Cardiac septum (tissue), 1 donor: ENCODE data around the gene CACNA2D1. TPM values are rescaled to one million over a fixed set of nuclear protein-coding genes. Genes with fewer than 3 reads are reported as not detected.

Source experiments
- DNase-seq: peaks from one replicate; pipeline ENCODE4 v3.0.0-alpha.2; 2020; ENCODE audit warnings: low spot score
- intact Hi-C: fragments of 100-400 bp; cut with DNase I; formaldehyde crosslinking; loops from one replicate; pipeline ENCODE4 v1.14.0; 2022
- long read RNA-seq: library from polyadenylated mRNA; unstranded; transcript quantifications from one replicate; pipeline ENCODE4 v2.0.0, GENCODE V29; 2021
- total RNA-seq: library from RNA; stranded (reverse); fragmentation: NEBNext Ultra II Directional; extraction: Animal tissue kit (Norgen Biotek cat#: 25700); gene quantifications from one replicate; pipeline ENCODE4 v1.2.1, GENCODE V29; 2021
- donor health status: DM: no; HTN: no; CAD: no.

CACNA2D1 gene
- total RNA-seq: 87.3 TPM
- long read RNA-seq, partial matches to known transcripts: 14 of 55 reads
- long read RNA-seq, other reads (novel, unspliced or antisense): 41 of 55 reads

GRCh38 chr7:82443547-82444219, at the start of gene CACNA2D1:
Gene CACNA2D1 (minus strand): TSS chr7:82443777.
- intact Hi-C loops: loop anchor here (10.0 kb wide), 2 partner anchors 131 to 209 kb away; no protein-coding TSS in a partner anchor

GRCh38 chr7:82481499-82482097, 38.0 kb upstream of the CACNA2D1 start:
- intact Hi-C loops: loop anchor here (2.0 to 10.0 kb wide), 2 partner anchors 247 to 437 kb away; no protein-coding TSS in a partner anchor
- DNase-seq: no peak

More at GRCh38 chr7:82443547-82444219, at the start of gene CACNA2D1:
- peak; percentile 89 for DNase-seq

DNA sequence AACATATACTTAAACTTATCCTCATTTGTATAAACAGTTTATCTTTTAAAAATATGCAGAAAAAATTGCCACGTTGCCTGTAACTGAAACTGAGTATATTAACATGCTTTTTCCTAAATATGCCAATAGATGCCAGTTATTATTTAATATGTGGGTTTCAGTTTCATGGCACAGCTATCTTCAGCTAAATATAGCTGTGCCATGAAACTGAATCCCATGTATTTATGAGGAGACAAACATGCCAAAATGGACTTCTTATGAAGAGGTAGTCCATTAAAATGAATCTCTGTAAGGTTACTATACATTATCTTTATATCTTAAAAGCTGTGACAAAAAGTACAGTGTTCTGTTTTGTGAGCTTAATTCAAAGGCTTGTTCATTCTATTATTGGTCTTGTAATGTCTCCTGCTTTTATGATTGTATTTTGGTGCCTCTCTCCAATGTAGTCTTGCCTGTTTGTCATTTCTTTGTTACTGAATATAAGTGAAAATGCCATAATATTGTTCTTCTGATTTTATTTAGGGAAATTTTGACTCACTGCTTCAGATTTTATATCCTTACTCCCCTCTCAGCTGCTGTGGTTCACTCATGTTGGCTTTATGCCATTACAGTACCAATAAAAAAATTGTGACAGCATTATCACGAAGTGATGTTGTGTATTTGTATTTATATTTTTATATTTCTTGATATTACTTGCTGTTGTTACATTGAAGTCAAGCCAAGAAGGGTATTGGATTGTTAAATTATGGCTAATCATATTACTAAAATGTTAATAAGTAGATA, 34.3 kb upstream of the CACNA2D1 start:
- DNase-seq: no peak
- intact Hi-C loops: no loop called here

DNA sequence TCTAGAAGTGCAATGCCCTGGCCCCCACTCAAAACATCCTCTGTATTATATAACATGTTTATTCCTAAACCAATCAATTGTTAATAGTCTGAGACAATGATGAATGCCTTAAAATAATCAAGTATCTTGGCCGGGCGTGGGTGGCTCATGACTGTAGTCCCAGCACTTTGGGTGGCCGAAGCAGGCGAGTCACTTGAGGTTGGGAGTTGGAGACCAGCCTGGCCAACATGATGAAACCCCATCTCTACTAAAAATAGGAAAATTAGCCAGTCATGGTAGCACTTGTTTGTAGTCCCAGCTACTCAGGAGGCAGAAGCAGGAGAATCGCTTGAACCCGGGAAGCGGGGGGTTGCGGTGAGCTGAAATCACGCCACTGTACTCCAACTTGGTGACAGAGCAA, 29.4 kb upstream of the CACNA2D1 start:
- intact Hi-C loops: no loop called here
- DNase-seq: no peak

DNA sequence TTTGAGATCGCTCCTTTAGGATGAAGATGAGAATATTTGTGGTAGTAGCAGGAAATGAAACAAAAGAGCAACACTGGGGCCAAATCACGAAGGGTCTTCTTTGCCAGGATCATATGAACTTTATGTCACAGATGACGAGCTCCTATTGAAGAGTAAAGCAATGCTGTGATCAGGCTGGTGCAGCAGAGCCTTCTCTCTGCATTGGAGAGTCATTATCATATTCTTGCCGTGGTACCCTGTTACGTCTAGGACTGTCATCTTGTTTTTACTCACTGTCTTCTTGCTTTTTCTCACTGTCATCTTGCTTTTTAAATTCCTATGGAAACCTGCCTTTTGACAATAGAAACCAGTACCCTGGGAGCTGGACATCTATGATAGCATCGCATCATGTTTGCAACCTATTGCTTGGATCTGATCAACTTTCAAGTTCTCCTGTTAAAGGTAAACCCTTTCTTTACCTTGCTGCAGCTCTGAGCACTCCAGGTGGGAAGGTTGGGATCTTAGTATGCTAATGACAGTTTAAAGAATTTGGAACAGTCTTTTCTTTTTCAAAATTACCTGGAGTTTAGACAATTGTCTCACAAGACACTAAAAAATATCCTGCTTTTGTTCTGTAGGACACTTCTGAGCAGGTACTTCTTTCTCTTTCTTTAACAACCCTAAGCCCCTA, 27.9 kb upstream of the CACNA2D1 start:
- no peak for DNase-seq
- intact Hi-C loops: no loop called here

DNA sequence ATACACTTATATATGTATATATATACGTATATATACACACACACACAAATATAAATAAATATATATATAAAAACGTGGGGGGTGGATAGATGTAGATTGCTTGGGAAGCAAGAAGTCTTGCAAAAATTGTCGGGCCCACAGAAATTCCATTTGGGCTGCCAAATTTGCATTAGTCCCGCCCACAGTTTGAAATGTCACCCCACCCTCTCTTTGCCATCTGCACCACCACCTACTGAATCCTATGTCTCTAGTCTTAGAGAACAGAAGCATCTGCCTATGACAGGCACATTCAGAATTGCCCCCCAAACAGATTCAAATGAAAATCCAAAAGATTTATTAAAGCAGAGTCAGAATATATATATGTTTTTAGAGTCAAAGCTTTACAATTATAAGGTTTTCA, 25.6 kb upstream of the CACNA2D1 start:
- DNase-seq: no peak
- intact Hi-C loops: no loop called here

DNA sequence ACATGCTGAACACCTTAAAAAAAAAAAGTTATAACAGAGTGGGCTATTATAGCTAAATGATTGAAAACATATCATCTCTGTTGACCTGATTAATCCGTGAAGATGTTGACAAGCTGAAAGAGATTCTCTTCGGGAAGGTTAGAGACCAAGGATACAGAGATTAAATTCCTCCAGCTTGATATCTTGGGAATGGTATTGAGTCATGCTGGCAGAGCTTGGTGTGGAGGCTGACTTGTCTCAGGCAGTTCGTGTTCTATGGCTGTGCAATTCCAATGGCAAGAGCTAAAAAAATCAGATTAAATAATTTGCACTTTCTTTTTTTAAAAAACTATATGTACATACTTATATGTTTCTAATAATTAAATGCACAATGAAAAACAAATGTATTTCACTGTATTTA, 24.9 kb upstream of the CACNA2D1 start:
- intact Hi-C loops: no loop called here
- no peak for DNase-seq

GRCh38 chr7:82467020-82467419, 23.4 kb upstream of the CACNA2D1 start:
- no peak for DNase-seq
- intact Hi-C loops: no loop called here

- no peak for DNase-seq
- intact Hi-C loops: no loop called here
Observed at GRCh38 chr7:82464372-82464771, 20.8 kb upstream of the CACNA2D1 start.

DNA sequence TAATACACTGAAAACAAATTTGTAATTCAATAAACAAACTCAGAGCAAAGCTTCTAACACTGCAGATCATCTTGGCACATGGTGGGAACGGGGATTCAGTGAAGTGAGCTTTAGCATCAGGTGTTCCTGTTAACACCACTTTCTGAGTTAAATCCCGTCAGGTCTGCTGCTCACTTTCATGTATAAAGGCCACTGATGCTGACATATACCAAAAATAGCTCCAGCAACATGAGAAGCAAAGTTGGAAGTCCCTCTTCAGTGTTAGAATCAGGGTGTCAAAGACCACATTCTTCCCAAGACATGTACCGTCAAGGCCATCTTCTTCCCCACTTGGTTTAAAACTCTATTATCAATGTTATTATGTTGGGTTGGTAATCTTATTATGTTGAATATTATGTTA, 11.7 kb upstream of the CACNA2D1 start:
- DNase-seq: no peak
- intact Hi-C loops: no loop called here

- no peak for DNase-seq
- intact Hi-C loops: no loop called here
Observed at GRCh38 chr7:82450759-82451158, 7.2 kb upstream of the CACNA2D1 start.

GRCh38 chr7:82449910-82450309, 6.3 kb upstream of the CACNA2D1 start:
- no peak for DNase-seq
- intact Hi-C loops: loop anchor here (10.0 kb wide), 2 partner anchors 125 to 215 kb away; no protein-coding TSS in a partner anchor

DNA sequence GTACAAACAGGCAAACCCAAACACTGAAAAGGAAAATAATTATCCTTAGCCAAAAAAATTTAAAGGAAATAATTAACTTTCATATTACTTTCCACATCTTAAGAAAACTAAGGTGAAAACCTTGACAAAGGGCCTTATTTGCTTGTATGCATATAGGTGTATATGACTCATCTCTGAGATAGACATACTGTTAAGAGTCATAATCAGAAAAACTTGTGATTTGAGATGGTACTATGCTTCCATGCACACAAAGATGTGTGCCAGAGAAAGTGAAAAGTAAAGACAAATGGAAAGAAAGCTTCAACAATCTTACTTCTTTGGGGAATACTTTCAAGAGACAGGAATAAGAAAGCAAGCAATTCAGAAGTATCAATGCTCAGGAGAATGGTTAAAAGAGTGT, 3.3 kb upstream of the CACNA2D1 start:
- intact Hi-C loops: loop anchor here (10.0 kb wide), 2 partner anchors 128 to 212 kb away; no protein-coding TSS in a partner anchor
- no peak for DNase-seq

DNA sequence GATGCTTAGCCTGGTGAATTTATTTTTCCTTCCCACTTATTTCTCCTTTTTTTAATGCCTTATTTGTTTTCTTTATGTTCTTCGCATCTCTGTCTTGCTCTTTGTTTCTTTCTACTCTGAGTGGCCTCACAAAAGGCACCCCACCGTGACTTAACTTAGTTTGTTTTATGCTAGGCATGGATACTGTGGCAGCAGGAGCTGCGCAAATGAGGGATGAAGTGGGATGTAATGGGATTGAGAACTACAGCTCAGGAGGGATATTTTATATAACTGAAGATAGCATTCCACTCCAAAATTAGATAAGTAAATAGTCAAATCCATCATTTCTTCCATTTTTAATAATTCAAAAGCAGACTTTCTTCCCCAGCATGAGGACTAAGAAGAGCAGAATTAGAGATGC, 1.7 kb upstream of the CACNA2D1 start:
- no peak for DNase-seq
- intact Hi-C loops: loop anchor here (10.0 kb wide), 2 partner anchors 130 to 210 kb away; no protein-coding TSS in a partner anchor

DNA sequence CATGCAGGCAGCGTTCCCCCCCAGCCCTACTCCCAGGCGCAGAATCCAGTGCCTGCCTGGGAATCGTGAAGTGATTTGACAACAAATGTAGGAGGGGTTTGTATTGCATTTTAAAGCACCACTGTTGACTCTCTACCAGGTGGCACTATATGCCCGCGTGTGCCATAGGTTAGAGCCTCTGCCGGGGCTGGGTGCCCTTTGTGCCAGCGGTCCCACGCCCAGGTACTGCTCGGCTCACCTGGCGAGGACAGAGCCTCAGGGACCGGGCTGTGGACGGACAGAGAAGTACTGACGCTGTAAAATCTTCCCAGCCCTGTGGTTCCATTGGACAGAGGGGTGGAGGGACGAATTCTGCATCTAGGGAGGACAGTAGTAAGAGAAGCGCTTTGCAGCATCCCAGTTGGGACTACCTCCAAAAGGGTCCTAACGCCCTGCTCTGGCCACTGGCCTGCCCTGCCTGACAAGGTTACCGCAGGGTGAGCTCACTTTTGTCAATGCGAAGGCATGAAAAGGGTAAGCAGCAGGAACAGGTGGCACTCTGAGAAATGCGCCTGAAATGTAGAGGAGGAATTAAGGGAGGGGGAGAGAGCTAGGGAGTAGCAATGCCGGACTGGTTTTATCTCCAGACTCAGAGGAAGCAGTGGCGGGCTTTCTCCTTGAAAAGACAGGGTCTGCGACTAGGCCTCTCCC, 788 bp upstream of the CACNA2D1 start:
- DNase-seq: no peak
- intact Hi-C loops: loop anchor here (10.0 kb wide), 2 partner anchors 130 to 210 kb away; no protein-coding TSS in a partner anchor

GRCh38 chr7:82443036-82443546, 486 bp downstream of the CACNA2D1 start:
- intact Hi-C loops: loop anchor here (10.0 kb wide), 2 partner anchors 132 to 208 kb away; no protein-coding TSS in a partner anchor
- no peak for DNase-seq

- no peak for DNase-seq
- intact Hi-C loops: loop anchor here (10.0 kb wide), 2 partner anchors 132 to 208 kb away; no protein-coding TSS in a partner anchor
Observed at GRCh38 chr7:82442492-82443035, 1.0 kb downstream of the CACNA2D1 start.
